ENCODE measurements around the gene CABP7.

GRCh38 chr22:29703569-29704195 is 16.1 kb upstream of the CABP7 start:
- TF ChIP-seq CTCF (IDR thresholded peaks at IDR 0.05), result no peak
- TF ChIP-seq REST (IDR thresholded peaks at IDR 0.05; ENCODE audit: low read depth, low read length), result no peak
- TF ChIP-seq EZH2phosphoT487 (IDR thresholded peaks at IDR 0.05; ENCODE audit: borderline replicate concordance, low read depth), result no peak
- TF ChIP-seq ZBTB33 (IDR thresholded peaks at IDR 0.05; ENCODE audit: borderline replicate concordance, low read depth), result no peak
- TF ChIP-seq RFX5 (IDR thresholded peaks at IDR 0.05; ENCODE audit: low read length), result no peak
- no peak for TF ChIP-seq USF2 (IDR thresholded peaks at IDR 0.05; ENCODE audit: borderline replicate concordance, low read depth, low read length)
- no peak for TF ChIP-seq SMC3 (IDR thresholded peaks at IDR 0.05; ENCODE audit: low read depth, low read length)
- no peak for TF ChIP-seq JUND (IDR thresholded peaks at IDR 0.05)
- TF ChIP-seq MEF2A (IDR thresholded peaks at IDR 0.05; ENCODE audit: borderline replicate concordance, low read depth), result no peak
- no peak for TF ChIP-seq MAX (IDR thresholded peaks at IDR 0.05; ENCODE audit: low read depth)
